HFF-Myc (cell line): ENCODE results near the gene EPN1.
"Not testable (repeated sequence)": the region's sequence is repeated elsewhere in the genome, so short reads cannot be mapped to it uniquely, and the experiment has no call there.

ENCODE experiments used
- DNase-seq: peaks from one replicate; pipeline ENCODE4 v3.0.0-alpha.2; 2011; ENCODE audit warnings: low read depth; ENCODE audit errors: extremely low read depth
- H3K4me3 ChIP-seq: replicated peaks from 2 replicates; pipeline ENCODE4 v1.5.1; 2011; ENCODE audit warnings: low read depth, mild to moderate bottlenecking, control low read depth, low read length
- CTCF ChIP-seq: IDR thresholded peaks from 2 replicates; pipeline ENCODE4 v1.5.1; 2012; ENCODE audit warnings: mild to moderate bottlenecking, low read depth, low read length, control low read depth; ENCODE audit errors: missing control alignments

The EPN1 gene

GRCh38 chr19:55712804-55713631 lies 38.0 kb downstream of the EPN1 start:
- TF ChIP-seq CTCF, result no peak
- no peak for DNase-seq
- no peak overlapping the region for H3K4me3 ChIP-seq

GRCh38 chr19:55716531-55716930 lies 41.5 kb downstream of the EPN1 start:
- H3K4me3 ChIP-seq, result no peak overlapping the region
- no peak for DNase-seq
- TF ChIP-seq CTCF, result no peak

GRCh38 chr19:55717251-55717650 lies 42.2 kb downstream of the EPN1 start:
- no peak overlapping the region for H3K4me3 ChIP-seq
- no peak for TF ChIP-seq CTCF
- DNase-seq, result no peak

GRCh38 chr19:55717879-55718711 lies 43.1 kb downstream of the EPN1 start:
- H3K4me3 ChIP-seq, DNase-seq: not testable (repeated sequence)

- no peak overlapping the region for H3K4me3 ChIP-seq
- no peak for TF ChIP-seq CTCF
- DNase-seq, result no peak
These were observed 45.3 kb downstream of the EPN1 start for GRCh38 chr19:55720214-55720746.

- TF ChIP-seq CTCF, result no peak
- no peak for DNase-seq
- no peak overlapping the region for H3K4me3 ChIP-seq
These were observed 45.8 kb downstream of the EPN1 start for GRCh38 chr19:55720801-55721200.

GRCh38 chr19:55723491-55723890 lies 48.5 kb downstream of the EPN1 start:
- no peak for DNase-seq
- H3K4me3 ChIP-seq, result no peak overlapping the region
- TF ChIP-seq CTCF, result no peak

GRCh38 chr19:55730378-55730777 lies 55.4 kb downstream of the EPN1 start:
- H3K4me3 ChIP-seq, DNase-seq: not testable (repeated sequence)
